ENCODE results near the gene ERC2.

- TF ChIP-seq, protein P1, sequence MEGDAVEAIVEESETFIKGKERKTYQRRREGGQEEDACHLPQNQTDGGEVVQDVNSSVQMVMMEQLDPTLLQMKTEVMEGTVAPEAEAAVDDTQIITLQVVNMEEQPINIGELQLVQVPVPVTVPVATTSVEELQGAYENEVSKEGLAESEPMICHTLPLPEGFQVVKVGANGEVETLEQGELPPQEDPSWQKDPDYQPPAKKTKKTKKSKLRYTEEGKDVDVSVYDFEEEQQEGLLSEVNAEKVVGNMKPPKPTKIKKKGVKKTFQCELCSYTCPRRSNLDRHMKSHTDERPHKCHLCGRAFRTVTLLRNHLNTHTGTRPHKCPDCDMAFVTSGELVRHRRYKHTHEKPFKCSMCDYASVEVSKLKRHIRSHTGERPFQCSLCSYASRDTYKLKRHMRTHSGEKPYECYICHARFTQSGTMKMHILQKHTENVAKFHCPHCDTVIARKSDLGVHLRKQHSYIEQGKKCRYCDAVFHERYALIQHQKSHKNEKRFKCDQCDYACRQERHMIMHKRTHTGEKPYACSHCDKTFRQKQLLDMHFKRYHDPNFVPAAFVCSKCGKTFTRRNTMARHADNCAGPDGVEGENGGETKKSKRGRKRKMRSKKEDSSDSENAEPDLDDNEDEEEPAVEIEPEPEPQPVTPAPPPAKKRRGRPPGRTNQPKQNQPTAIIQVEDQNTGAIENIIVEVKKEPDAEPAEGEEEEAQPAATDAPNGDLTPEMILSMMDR (IDR thresholded peaks at IDR 0.05), result no peak
- TF ChIP-seq EP300 (IDR thresholded peaks at IDR 0.05) (no peak), POLR2A (IDR thresholded peaks at IDR 0.05) (no peak)
Measured at GRCh38 chr3:55891106-55891505, 577.2 kb downstream of the ERC2 start.

Measured in ovary (tissue), 3 donors.